ENCODE data around the gene DPYSL4.

DPYSL4 gene

DNA sequence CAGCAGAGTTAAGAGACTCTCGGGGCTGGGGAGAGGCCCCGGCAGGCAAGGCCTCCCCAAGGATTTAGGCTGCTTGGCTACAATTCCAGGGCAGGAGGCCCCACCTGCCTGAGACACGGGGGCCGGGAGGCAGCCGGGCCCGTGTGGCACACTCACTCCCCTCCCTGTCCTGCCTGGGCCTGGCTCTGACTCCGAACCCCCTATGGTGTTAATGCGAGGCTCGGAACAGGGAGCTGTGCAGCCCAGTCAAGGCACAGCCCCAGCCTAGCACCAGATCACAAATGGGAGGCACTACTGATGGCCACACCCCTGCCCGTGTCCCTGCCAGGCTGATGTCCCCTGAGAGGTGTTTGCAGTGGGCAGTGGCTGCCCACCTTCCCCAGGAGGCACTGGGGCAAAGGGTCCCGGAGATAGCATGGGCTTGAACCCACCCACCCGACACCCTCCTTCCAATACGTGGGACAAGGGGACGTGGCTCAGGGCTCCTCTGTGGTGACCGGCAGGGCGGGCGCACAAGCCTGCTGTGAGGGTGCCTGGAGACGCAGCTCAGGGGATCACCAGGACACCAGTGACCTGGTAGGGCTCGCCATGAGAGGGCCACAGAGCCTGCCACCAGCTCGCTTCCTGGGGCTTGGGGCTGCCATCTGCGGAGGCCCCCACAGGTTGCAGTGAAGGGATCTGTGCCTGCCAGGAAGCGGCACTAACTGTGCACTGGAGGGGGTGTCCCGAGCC is 37.0 kb downstream of the DPYSL4 start:
- intact Hi-C loops (cut with DNase I; ENCODE audit: low total_unique reads), result loop anchor here (2.0 to 5.0 kb wide), 2 partner anchors 131 to 234 kb away; no protein-coding TSS in a partner anchor
- Histone ChIP-seq H3K36me3 (no peaks in the 10 kb centered on the region), H3K4me1 (no peaks in the 10 kb centered on the region), H3K9me3 (no peaks in the 10 kb centered on the region), H3K27me3 (peaks cover 0 to 3% of the 10 kb centered on the region in 2 donors), H3K4me3 (no peak overlapping the region), H3K27ac (no peak overlapping the region)
- TF ChIP-seq CTCF (IDR thresholded peaks at IDR 0.05), result no peak
- DNase-seq, result no peak

DNA sequence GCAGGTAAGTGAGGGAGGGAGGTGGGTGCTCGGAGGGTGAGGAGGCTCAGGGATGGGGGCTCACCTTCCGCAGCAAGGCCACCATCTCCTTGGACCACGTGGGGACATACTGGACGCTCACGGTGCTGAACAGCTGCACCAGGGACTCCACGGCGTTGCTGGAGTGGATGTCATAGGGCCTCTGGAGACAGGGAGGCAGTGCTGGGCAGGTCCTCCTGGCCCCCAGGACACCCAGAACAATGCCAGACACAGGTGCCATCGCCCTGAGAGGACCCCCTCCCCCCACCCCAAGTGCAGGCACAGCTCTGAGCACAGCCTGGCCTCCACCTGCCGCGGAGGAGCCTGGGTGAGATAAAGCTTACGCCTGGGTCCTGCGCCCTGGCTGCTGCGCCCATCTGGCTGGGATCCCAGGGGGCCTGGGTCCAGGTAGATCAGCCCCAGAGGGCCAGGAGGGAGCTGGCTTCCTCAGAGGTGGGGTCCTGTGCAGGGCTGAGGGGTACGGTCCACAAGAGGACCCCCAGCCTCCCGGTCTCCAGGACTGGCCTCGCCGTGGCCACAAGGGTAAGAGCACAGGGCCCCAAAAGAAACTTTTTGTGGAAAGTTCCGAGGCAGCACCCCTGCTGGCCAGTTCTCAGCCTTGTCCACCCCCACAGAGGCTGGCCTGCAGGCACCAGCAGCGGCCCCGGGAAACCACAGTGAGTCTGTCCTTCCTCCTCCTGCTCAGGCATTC is 37.8 kb downstream of the DPYSL4 start:
- no peak for TF ChIP-seq CTCF (IDR thresholded peaks at IDR 0.05)
- H3K36me3 ChIP-seq, result no peaks in the 10 kb centered on the region
- no peak for DNase-seq
- intact Hi-C loops (cut with DNase I; ENCODE audit: low total_unique reads), result loop anchor here (5.0 kb wide), 1 partner anchor 233 kb away; no protein-coding TSS in a partner anchor
- no peak overlapping the region for H3K27ac ChIP-seq
- H3K27me3 ChIP-seq, result peaks cover 0 to 3% of the 10 kb centered on the region in 2 donors
- no peaks in the 10 kb centered on the region for H3K9me3 ChIP-seq
- H3K4me1 ChIP-seq, result no peaks in the 10 kb centered on the region
- H3K4me3 ChIP-seq, result no peak overlapping the region

GRCh38 chr10:132225073-132225848 is 38.5 kb downstream of the DPYSL4 start:
- Histone ChIP-seq H3K36me3 (no peaks in the 10 kb centered on the region), H3K27ac (no peak overlapping the region)
- intact Hi-C loops (cut with DNase I; ENCODE audit: low total_unique reads), result no loop called here

DNA sequence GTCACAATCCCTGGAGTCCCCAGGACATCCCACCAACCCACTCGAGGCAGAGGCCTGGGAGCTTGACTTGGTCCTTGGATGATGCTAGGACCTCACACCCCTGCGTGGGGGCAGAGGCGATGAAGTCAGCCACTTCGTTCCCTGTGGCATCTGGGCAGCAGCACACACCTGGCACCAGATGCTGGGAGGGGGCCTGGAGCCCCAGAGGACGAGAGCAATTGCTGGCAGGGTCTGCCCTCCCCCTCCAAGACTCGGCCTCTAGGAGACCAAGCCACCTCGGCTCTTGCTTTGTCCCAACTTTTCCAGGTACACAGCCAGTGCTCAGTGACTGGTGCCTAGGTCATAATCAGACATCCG is 39.1 kb downstream of the DPYSL4 start:
- Histone ChIP-seq H3K9me3 (no peaks in the 10 kb centered on the region), H3K36me3 (no peaks in the 10 kb centered on the region), H3K4me1 (peaks cover 0 to 4% (median 0%) of the 10 kb centered on the region in 4 donors), H3K4me3 (no peak overlapping the region), H3K27me3 (peaks cover 0 to 3% of the 10 kb centered on the region in 2 donors), H3K27ac (no peak overlapping the region)
- DNase-seq, result no peak
- no peak for TF ChIP-seq CTCF (IDR thresholded peaks at IDR 0.05)
- intact Hi-C loops (cut with DNase I; ENCODE audit: low total_unique reads), result no loop called here

More at GRCh38 chr10:132225073-132225848, 38.5 kb downstream of the DPYSL4 start:
- no peak for DNase-seq
- Histone ChIP-seq H3K27me3 (peaks cover 0 to 3% of the 10 kb centered on the region in 2 donors), H3K9me3 (no peaks in the 10 kb centered on the region), H3K4me1 (no peaks in the 10 kb centered on the region), H3K4me3 (no peak overlapping the region)
- TF ChIP-seq CTCF (IDR thresholded peaks at IDR 0.05), result no peak

DNA sequence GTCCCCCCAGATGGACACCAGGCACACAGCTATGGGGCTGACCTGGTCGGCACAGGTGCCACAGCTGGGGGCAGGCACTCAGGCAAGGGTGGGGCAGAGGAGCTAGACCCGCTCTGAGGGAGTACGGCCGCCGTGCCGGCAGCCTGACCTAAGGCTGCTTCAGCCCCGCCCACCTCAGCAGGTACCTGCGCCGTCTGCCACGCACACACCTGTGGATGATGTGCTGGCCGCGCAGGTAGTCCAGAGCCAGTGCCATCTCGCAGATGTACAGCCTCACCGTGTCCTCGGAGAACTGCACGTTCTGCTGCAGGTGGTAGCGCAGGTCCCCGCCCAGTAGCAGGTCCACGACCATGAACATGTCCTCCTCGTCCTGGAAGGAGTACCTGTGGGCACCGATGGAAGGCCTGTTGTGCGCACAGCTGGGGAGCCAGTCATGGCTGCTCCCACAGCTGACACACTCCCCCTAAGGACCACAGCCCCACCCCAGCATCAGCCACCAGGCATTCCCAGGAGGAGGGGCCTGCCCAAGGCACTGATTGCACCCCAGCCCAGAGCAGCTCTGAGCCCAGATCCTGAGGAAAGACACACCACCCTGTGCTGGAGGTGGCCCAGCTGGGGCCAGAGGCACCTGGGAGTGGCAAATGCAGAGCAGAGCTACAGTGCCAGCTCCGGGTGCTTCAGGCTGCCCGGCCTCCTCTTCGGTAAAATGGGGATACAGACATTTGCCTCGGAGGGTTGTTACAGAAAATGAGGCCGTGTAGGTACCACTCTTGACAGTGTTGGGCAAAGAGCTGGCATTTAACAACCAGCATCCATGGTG is 40.0 kb downstream of the DPYSL4 start:
- no peak for TF ChIP-seq CTCF (IDR thresholded peaks at IDR 0.05)
- Histone ChIP-seq H3K9me3 (no peaks in the 10 kb centered on the region), H3K4me1 (peaks cover 0 to 4% (median 0%) of the 10 kb centered on the region in 4 donors), H3K27ac (no peak overlapping the region), H3K27me3 (peaks cover 0 to 3% of the 10 kb centered on the region in 2 donors), H3K4me3 (no peak overlapping the region), H3K36me3 (no peaks in the 10 kb centered on the region)
- no peak for DNase-seq
- intact Hi-C loops (cut with DNase I; ENCODE audit: low total_unique reads), result no loop called here
